ENCODE measurements around the gene SHISA7. TPM values are rescaled to one million over a fixed set of nuclear protein-coding genes. Genes with fewer than 3 reads are reported as not detected.

The SHISA7 gene
- total and polyA plus RNA-seq, 7 donors, result 0.01 TPM; not detected in 6

- TF ChIP-seq, protein P1, sequence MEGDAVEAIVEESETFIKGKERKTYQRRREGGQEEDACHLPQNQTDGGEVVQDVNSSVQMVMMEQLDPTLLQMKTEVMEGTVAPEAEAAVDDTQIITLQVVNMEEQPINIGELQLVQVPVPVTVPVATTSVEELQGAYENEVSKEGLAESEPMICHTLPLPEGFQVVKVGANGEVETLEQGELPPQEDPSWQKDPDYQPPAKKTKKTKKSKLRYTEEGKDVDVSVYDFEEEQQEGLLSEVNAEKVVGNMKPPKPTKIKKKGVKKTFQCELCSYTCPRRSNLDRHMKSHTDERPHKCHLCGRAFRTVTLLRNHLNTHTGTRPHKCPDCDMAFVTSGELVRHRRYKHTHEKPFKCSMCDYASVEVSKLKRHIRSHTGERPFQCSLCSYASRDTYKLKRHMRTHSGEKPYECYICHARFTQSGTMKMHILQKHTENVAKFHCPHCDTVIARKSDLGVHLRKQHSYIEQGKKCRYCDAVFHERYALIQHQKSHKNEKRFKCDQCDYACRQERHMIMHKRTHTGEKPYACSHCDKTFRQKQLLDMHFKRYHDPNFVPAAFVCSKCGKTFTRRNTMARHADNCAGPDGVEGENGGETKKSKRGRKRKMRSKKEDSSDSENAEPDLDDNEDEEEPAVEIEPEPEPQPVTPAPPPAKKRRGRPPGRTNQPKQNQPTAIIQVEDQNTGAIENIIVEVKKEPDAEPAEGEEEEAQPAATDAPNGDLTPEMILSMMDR (IDR thresholded peaks at IDR 0.05), result no peak
- H3K4me1 ChIP-seq, result no peaks in the 10 kb centered on the region
- intact Hi-C loops (cut with DNase I), result no loop called here
- H3K27ac ChIP-seq, result no peak overlapping the region
- ATAC-seq, result no peak
- H3K4me3 ChIP-seq, result no peak overlapping the region
- H3K9me3 ChIP-seq, result no peaks in the 10 kb centered on the region
- H3K27me3 ChIP-seq (ENCODE audit: insufficient read depth in 3 of 3, low read length in 2 of 3), result peaks cover 3 to 87% (median 44%) of the 10 kb centered on the region in 3 donors
- no peak for DNase-seq
- WGBS, 3 donors, result 1% methylated on average over 37 to 72 of the region's 72 CpGs
- H3K36me3 ChIP-seq (ENCODE audit: insufficient read depth in 1 of 2, low read depth in 1 of 2), result no peaks in the 10 kb centered on the region
Measured at GRCh38 chr19:55442372-55442961, 633 bp downstream of the SHISA7 start.

GRCh38 chr19:55441692-55442321 lies 1.3 kb downstream of the SHISA7 start:
- Histone ChIP-seq H3K4me1 (no peaks in the 10 kb centered on the region), H3K36me3 (ENCODE audit: insufficient read depth in 1 of 2, low read depth in 1 of 2) (no peaks in the 10 kb centered on the region), H3K4me3 (no peak overlapping the region), H3K27ac (no peak overlapping the region), H3K9me3 (no peaks in the 10 kb centered on the region), H3K27me3 (ENCODE audit: insufficient read depth in 3 of 3, low read length in 2 of 3) (peaks cover 3 to 89% (median 46%) of the 10 kb centered on the region in 3 donors)
- TF ChIP-seq, protein P1 (IDR thresholded peaks at IDR 0.05), result no peak
- DNase-seq, result no peak
- WGBS, 3 donors, result 2% methylated on average over 32 to 39 of the region's 39 CpGs
- no peak for ATAC-seq
- intact Hi-C loops (cut with DNase I), result no loop called here

DNA sequence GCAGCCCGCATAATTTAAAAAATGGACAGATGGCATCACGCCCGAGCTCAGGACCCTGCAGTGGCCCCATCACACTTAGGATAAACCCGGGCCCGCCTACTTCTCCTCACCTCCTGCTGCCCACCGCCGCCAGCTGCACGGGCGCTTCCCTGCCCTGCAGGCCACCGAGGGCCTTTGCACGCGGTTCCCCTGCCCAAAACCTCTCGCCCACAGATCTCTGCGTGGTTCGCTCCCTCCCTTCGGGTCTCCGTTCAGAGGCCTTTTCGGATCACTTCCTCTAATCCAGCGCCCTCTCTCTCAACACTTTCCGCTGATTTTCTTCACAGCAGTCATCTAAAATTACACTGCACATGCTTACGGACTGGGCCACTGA lies 1.8 kb downstream of the SHISA7 start:
- 2 to 5% (median 4%) methylated on average over 21 of the region's 21 CpGs for WGBS, 3 donors
- intact Hi-C loops (cut with DNase I), result no loop called here
- Histone ChIP-seq H3K9me3 (no peaks in the 10 kb centered on the region), H3K4me3 (no peak overlapping the region), H3K36me3 (ENCODE audit: insufficient read depth in 1 of 2, low read depth in 1 of 2) (no peaks in the 10 kb centered on the region), H3K27me3 (ENCODE audit: insufficient read depth in 3 of 3, low read length in 2 of 3) (peaks cover 3 to 89% (median 47%) of the 10 kb centered on the region in 3 donors), H3K27ac (no peak overlapping the region), H3K4me1 (no peaks in the 10 kb centered on the region)
- ATAC-seq, result no peak
- DNase-seq, result no peak
- TF ChIP-seq, protein P1 (IDR thresholded peaks at IDR 0.05), result no peak

- H3K4me3 ChIP-seq, result no peak overlapping the region
- ATAC-seq, result peak in 1 of 4 donors; percentile 45
- intact Hi-C loops (cut with DNase I), result no loop called here
Measured at GRCh38 chr19:55440411-55441105, 2.5 kb downstream of the SHISA7 start.

More at GRCh38 chr19:55440411-55441105, 2.5 kb downstream of the SHISA7 start:
- no peaks in the 10 kb centered on the region for H3K4me1 ChIP-seq
- H3K27me3 ChIP-seq (ENCODE audit: insufficient read depth in 3 of 3, low read length in 2 of 3), result peaks cover 3 to 85% (median 47%) of the 10 kb centered on the region in 3 donors
- no peak for DNase-seq
- H3K27ac ChIP-seq, result no peak overlapping the region
- TF ChIP-seq, protein P1 (IDR thresholded peaks at IDR 0.05), result no peak
- no peaks in the 10 kb centered on the region for H3K36me3 ChIP-seq (ENCODE audit: insufficient read depth in 1 of 2, low read depth in 1 of 2)
- WGBS, 3 donors, result 4 to 10% (median 7%) methylated on average over 39 of the region's 39 CpGs
- no peaks in the 10 kb centered on the region for H3K9me3 ChIP-seq

Measured in psoas muscle (tissue), 8 donors.